NCI-H2227 treated with DMSO at 0.1 percent for 48 hours (cell line): ENCODE results near the gene C4orf50.

Experiments
- DNase-seq: peaks from one replicate; lab custom pipeline; 2025; lab: John Stamatoyannopoulos, UW

Gene C4orf50

GRCh38 chr4:5943561-5943960, 74.7 kb downstream of the C4orf50 start:
- DNase-seq = no peak

GRCh38 chr4:5942947-5943346, 75.3 kb downstream of the C4orf50 start:
- DNase-seq = no peak

GRCh38 chr4:5941601-5942000, 76.6 kb downstream of the C4orf50 start:
- DNase-seq = no peak

- no peak for DNase-seq
Observed at GRCh38 chr4:5940470-5941203, 77.6 kb downstream of the C4orf50 start.

DNA sequence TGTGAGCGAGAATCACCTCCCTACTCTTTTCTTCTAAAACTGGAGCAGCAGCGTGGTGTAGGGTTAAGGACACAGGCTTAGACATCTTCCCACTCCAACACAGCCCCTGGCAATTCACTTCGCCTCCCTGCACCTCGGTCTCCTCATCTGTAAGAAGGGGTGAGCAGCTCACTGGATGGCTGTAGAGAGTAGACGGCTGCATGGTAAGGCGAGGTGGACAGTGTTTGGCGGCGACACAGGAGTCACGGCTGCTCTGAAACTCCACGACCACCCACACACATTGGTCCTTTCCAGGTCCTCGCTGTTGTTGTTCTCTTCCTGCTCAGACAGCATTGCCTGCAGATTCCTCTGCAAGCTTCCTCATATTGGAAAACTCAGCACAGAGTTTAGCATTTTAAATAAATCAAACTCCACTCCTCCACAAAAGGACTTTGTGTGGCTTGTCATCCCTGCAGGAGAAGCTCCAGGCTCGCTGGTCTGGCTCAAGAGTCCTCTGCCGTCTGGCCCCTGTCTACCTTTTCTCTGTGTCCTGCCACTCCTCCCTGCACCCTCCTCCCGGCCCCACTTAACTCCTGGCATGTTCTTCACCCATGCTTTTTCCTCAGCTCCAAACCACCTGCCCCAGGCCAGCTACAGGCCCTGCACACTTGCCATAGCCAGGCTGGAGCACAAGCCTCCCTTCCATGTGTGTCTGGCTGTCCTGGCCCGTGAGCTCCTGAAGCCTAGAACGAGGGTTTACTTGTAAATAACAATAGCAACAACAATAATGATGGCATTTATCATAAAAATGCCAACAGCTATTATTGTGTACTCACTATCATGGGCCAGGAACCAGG, 84.0 kb downstream of the C4orf50 start:
- no peak for DNase-seq

GRCh38 chr4:5933116-5933515, 85.1 kb downstream of the C4orf50 start:
- peak; percentile 13 for DNase-seq

GRCh38 chr4:5932035-5932568, 86.1 kb downstream of the C4orf50 start:
- no peak for DNase-seq

DNA sequence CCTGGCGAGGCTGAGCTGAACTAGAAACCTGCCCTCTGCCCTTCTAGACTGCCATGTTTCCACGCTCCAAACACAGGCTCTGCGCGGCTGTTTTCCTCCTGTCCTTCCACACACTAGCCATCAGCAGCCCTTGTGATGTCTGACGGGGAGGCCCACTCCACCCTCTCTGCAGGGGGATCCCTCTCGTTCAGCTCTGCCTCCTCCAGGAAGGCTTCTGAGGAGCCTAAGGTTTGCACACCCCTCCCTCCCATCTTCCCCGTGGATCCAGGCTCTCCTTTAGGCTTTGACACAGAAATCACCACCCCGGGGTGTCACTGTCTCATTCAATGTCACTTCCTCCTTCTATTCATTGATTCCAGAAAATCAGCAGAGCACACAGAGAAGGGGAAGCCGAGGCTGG, 86.7 kb downstream of the C4orf50 start:
- DNase-seq = no peak

- no peak for DNase-seq
Observed at GRCh38 chr4:5930876-5931275, 87.4 kb downstream of the C4orf50 start.

- no peak for DNase-seq
Observed at GRCh38 chr4:5930456-5930855, 87.8 kb downstream of the C4orf50 start.

DNA sequence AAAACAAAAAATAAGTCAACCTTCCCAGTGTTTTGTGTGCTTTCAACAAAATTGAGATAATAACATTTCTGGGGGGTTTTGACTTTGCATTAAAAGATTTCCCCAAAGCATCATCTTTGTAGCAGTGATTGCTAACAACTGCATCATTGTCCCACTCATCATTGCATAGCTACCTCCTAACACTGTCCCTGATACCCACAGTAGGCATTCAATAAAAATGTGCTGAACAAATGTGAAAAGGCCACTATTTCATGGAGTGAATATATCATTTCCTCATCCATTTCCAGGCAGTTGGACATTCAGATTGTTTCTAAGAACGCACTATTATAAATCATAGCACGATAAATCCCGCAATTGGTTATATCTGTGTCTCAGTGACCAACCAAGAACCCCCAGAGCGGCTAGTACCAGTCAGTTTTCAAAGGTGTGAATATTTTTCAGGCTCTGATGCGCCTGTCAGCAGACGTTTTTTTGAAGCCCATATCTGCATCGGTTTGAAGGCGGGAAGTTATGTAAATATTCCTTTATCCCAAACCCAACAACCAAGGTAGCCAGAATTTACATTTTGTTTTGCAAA, 89.3 kb downstream of the C4orf50 start:
- DNase-seq = no peak

DNA sequence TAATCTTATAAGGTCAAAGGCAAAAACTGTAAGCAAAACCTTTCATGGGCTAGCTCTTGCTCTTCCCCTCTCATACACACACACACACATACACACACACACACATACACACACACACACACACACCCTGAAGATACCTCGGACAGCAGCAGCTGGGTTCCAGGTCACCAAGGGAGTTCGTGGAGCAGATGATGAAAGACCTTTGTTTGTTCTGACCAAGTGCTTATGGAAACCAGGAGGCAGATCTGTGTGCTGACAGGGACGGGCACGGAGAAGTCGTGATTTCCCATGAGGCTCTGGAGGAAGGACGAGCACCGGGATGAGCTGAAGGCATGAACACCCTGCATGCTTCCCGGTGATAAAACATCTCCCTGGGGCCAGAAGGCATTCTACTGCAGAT, 90.0 kb downstream of the C4orf50 start:
- DNase-seq = no peak

DNA sequence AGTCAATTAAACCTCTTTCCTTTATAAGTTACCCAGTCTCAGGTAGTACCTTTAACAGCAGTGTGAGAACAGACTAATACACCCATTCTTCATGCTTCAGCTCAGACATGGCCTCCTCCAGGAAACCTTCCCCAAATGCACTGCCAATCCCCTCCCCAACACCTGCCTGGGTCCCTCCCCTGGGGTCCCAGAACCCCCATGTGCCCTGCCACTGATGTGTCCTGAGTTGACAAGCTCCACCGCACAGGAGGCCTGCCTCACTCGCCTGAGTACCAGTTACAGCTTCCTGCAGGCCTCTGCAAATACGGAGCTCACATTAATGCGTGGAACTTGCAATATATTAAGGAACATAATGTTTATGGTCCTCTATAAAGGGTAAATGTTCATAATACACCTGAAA, 90.5 kb downstream of the C4orf50 start:
- DNase-seq = no peak

DNA sequence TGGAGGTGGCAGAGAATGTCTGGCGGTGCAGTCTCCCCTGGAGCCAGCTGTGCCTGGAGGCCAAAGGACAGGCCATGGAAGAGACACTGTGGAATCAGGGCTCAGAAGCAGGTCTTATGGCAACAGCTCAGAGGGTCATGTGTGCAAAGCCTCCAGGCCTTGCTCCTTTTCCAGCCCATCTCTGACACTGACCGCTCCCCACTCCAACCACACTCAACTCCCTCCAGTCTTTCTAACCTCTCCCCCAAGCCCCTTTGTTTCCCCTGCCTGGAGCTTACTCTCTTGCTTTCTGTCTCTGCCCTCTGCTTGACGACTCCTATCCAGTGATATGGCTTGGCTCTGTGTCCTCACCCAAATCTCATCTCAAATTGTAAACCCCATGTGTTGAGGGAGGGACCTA, 91.1 kb downstream of the C4orf50 start:
- no peak for DNase-seq

DNA sequence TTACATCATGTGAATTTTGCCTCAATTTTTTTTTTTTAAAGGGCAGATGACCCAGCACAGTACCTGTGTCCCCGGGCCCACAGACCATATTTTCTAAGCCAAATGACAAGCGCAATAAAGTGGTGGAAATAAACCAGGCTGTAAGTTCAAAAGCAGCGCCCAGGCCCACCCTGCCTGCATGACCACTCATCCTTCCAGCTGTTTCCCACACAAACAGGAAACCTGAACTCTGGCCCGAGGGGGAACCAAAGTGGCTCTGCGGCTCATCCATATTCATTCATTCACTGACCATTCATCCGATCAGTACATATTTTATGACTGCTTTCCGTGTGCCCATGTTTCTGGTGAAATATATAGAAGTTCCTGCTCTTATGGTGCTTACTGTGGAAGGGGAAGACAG, 91.6 kb downstream of the C4orf50 start:
- no peak for DNase-seq

DNA sequence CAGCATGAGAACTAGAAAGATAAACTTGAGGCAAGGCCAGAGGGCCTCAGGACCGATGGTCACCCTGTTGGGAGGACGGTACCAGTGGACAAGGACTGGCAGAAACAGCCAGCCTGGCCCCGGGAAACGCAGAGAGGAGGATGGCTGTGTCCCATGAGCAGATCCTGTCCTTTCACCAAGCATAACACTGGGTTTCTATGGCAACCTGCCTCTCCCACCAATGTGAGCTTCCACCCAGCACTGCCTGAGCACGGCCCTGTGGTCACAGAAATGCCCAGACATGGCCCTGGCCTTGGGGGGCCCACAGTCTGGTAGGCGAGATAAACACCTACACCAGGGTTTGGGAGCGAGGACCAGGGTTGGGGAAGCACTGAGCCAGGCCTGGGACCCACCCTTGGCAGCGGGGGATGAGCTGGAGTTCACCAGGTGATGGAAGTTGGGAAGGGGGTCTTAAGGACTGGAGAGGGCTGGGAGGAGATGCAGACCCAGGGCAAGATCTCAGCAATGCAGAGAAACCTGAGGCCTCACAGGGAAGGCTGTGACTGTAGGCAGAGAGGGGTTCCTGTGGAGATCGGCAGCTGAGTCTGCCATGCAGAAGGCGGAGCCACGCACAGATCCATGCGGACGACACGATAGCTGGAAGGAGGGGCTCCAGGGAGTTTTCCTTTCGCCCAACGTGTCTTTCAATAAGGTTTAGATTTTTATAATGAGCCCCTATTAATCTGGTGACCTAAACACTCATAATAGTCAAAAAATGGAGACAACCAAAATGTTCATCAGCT, 92.6 kb downstream of the C4orf50 start:
- DNase-seq = no peak

GRCh38 chr4:5924461-5925125, 93.6 kb downstream of the C4orf50 start:
- no peak for DNase-seq

DNA sequence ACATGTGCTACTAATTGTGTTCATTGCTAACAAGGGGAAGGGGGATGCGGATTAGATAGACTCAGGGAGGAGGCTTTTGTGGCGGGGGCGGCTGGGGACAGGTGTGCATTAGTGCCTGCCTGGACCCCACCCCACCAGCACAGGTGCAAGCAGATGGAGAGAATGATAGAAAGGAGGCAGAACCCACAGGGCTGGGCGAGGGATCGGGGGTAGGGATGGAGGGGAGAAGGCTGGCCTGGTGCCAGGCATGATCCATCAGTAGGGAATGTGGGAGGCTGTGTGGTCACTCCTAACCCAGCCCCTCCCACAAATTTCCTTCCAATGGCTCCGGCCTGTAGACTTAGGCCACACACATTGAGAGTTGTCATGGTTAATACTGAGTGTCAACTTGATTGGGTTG, 94.9 kb downstream of the C4orf50 start:
- DNase-seq = no peak

DNA sequence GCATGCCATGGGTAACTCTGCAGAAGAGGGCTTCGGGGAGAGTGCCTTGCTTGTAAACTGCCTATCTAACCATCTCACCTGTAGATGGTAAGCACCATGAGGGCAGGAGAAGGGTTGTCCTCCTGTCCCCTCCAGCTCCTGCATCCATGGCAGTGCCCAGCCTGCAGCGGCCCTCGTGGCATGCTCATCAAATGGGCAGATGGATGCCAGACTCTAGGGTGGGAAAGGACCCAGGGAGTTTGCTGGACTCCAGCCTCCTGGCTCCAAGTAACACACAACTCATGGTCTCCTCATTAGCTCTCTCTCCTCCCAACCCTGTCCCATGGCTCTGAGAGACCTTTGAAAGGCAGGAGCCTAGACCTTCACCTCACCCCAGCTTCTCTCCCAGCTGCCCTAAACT, 95.7 kb downstream of the C4orf50 start:
- DNase-seq = no peak

GRCh38 chr4:5921981-5922380, 96.2 kb downstream of the C4orf50 start:
- DNase-seq = no peak
